SK-N-SH treated with all-trans-retinoic acid at 6 μM for 48 hours (cell line): ENCODE measurements around the gene FAXDC2.
A peak's percentile ranks its signal among the peaks of the same experiment; 100 is the strongest.

Experiments
- ATAC-seq: fragments of 200-7000 bp; cut with Tn5 transposase; 3 replicates; pipeline ENCODE4 v1.9.1; 2020; ENCODE audit warnings: mild to moderate bottlenecking, moderate library complexity
- ARNTL ChIP-seq: fragments of 450-650 bp; formaldehyde crosslinking; IDR thresholded peaks from 2 replicates; pipeline ENCODE4 v1.5.0; 2020; ENCODE audit warnings: low read depth, mild to moderate bottlenecking, moderate library complexity, borderline replicate concordance
- BACH2 ChIP-seq: fragments of 250-450 bp; sonication (Bioruptor Pico); IDR thresholded peaks from 2 replicates; pipeline ENCODE4 v1.9.0; 2021; ENCODE audit warnings: mild to moderate bottlenecking, borderline replicate concordance
- CSDC2 ChIP-seq: fragments of 250-450 bp; sonication (Bioruptor Pico); IDR thresholded peaks from 2 replicates; pipeline ENCODE4 v1.5.0; 2020; ENCODE audit warnings: mild to moderate bottlenecking, moderate library complexity
- ESRRG ChIP-seq: fragments of 250-450 bp; sonication (Bioruptor Pico); IDR thresholded peaks from 2 replicates; pipeline ENCODE4 v1.6.1; 2021; ENCODE audit warnings: mild to moderate bottlenecking
- GLIS3 ChIP-seq: fragments of 250-450 bp; sonication (Bioruptor Pico); IDR thresholded peaks from 2 replicates; pipeline ENCODE4 v1.5.0; 2020; ENCODE audit warnings: mild to moderate bottlenecking, moderate library complexity
- ISL1 ChIP-seq: fragments of 250-450 bp; sonication (Bioruptor Pico); IDR thresholded peaks from 2 replicates; pipeline ENCODE4 v2.1.2; 2022; ENCODE audit warnings: mild to moderate bottlenecking, moderate library complexity
- OSR1 ChIP-seq: fragments of 250-450 bp; sonication (Bioruptor Pico); IDR thresholded peaks from 2 replicates; pipeline ENCODE4 v1.8.0; 2022; ENCODE audit warnings: moderate library complexity, mild to moderate bottlenecking, inconsistent platforms
- PPARA ChIP-seq: fragments of 250-450 bp; sonication (Bioruptor Pico); IDR thresholded peaks from 2 replicates; pipeline ENCODE4 v1.5.0; 2020; ENCODE audit warnings: mild to moderate bottlenecking, borderline replicate concordance
- RARB ChIP-seq: fragments of 250-450 bp; sonication (Bioruptor Pico); IDR thresholded peaks from 2 replicates; pipeline ENCODE4 v1.8.0; 2021; ENCODE audit warnings: mild to moderate bottlenecking, moderate library complexity
- SNAI2 ChIP-seq: fragments of 250-450 bp; sonication (Bioruptor Pico); IDR thresholded peaks from 2 replicates; pipeline ENCODE4 v1.5.0; 2020; ENCODE audit warnings: mild to moderate bottlenecking, moderate library complexity
- TCF4 ChIP-seq: fragments of 250-450 bp; sonication (Bioruptor Pico); IDR thresholded peaks from 2 replicates; pipeline ENCODE4 v1.8.0; 2021; ENCODE audit warnings: mild to moderate bottlenecking, moderate library complexity, borderline replicate concordance
- TOX ChIP-seq: fragments of 250-450 bp; sonication (Bioruptor Pico); IDR thresholded peaks from 2 replicates; pipeline ENCODE4 v1.8.0; 2021; ENCODE audit warnings: mild to moderate bottlenecking, moderate library complexity, borderline replicate concordance
- ZC3H10 ChIP-seq: fragments of 250-450 bp; sonication (Bioruptor Pico); IDR thresholded peaks from 2 replicates; pipeline ENCODE4 v1.5.1; 2021; ENCODE audit warnings: mild to moderate bottlenecking, moderate library complexity
- ZFP3 ChIP-seq: fragments of 250-450 bp; sonication (Bioruptor Pico); IDR thresholded peaks from 2 replicates; pipeline ENCODE4 v1.5.0; 2020; ENCODE audit warnings: mild to moderate bottlenecking, moderate library complexity
- ZFP30 ChIP-seq: fragments of 450-650 bp; formaldehyde crosslinking; IDR thresholded peaks from 2 replicates; pipeline ENCODE4 v1.5.0; 2022; ENCODE audit warnings: mild to moderate bottlenecking, moderate library complexity
- ZNF565 ChIP-seq: fragments of 450-650 bp; formaldehyde crosslinking; conservative IDR thresholded peaks from 2 replicates; pipeline ENCODE4 v1.5.0; 2020; ENCODE audit warnings: low read depth, mild to moderate bottlenecking, moderate library complexity
- ZNF70 ChIP-seq: fragments of 450-650 bp; formaldehyde crosslinking; IDR thresholded peaks from 2 replicates; pipeline ENCODE4 v1.5.0; 2020; ENCODE audit warnings: mild to moderate bottlenecking, moderate library complexity
- ZNF8 ChIP-seq: fragments of 450-650 bp; formaldehyde crosslinking; IDR thresholded peaks from 2 replicates; pipeline ENCODE4 v1.5.0; 2020; ENCODE audit warnings: mild to moderate bottlenecking, moderate library complexity
- TF ChIP-seq, protein P1 (sequence below): fragments of 250-450 bp; sonication (Bioruptor Pico); IDR thresholded peaks from 2 replicates; pipeline ENCODE4 v1.5.1; 2020; ENCODE audit warnings: low read depth, mild to moderate bottlenecking, moderate library complexity
- TF ChIP-seq, protein P2 (sequence below): fragments of 250-450 bp; sonication (Bioruptor Pico); IDR thresholded peaks from 2 replicates; pipeline ENCODE4 v1.8.0; 2020; ENCODE audit warnings: mild to moderate bottlenecking, moderate library complexity, borderline replicate concordance
- TF ChIP-seq, protein P3 (sequence below): fragments of 250-450 bp; sonication (Bioruptor Pico); IDR thresholded peaks from 2 replicates; pipeline ENCODE4 v1.5.0; 2020; ENCODE audit warnings: mild to moderate bottlenecking, moderate library complexity
- TF ChIP-seq, protein P4 (sequence below): fragments of 250-450 bp; sonication (Bioruptor Pico); IDR thresholded peaks from 2 replicates; pipeline ENCODE4 v1.8.0; 2021; ENCODE audit warnings: low read depth, mild to moderate bottlenecking, moderate library complexity, borderline replicate concordance

FAXDC2 gene

DNA sequence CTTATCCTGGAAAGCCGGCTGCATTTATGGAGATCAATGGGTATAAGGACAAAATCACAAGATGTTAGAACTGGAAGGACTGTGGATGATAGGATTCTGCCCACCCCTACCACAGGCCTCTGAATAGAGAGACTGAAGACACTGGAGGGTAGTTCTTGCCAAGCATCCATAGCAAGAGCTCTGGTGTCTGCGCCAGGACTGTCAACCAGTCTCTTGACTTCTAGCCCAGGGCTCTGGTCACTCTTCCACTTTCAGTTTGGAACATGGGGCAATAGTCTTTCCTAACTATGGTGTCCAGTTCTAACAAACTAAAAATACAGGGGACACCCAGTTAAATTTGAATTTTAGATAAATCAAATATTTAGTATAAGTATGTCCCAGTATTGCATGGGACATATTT, 71.9 kb downstream of the FAXDC2 start (continued):
- TF ChIP-seq TCF4 (CRISPR knock-in tag) = no peak

DNA sequence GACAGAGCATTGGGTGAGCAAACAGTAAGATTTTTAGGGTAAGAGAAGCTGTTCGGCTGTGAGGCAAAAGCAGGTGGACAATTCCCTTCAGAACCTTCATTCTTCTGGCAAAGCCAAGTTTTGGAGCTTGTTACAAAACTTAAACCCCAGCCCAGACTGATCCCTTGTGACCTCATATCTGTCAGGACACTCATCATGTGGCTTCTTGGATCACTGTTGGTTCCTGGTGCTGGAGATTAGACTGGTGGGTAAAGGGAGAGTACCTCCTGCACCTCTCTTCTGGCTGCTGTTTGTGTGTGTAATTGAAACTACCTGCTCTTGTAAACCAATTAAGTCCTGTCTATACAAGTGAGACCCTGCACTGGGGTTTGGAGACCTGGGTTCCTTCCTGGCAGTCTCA, 74.2 kb downstream of the FAXDC2 start:
- no peak for ATAC-seq

DNA sequence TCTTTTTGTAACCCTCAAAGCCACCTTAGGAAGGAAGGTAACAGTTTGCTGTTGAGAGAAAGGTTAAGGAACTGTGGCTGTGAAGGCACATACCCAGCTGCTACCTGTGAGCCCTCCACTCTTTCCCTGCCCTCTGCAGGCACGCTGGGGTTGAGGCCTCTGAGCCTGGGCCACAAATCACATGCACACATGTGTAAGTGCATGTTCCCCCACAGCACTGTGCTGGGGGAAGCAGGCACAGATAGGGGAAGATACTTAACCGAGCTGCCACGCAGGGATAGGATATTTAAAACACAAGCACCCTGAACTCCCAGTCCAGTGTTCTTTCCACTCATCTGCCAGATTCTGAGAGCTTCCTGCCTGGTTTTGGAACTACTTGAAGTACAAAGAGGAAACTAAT, 77.1 kb downstream of the FAXDC2 start:
- ATAC-seq = no peak
- TF ChIP-seq ISL1 (CRISPR knock-in tag) (no peak), ARNTL (no peak), BACH2 (CRISPR knock-in tag) (no peak)

More for the DNA sequence above, 74.2 kb downstream of the FAXDC2 start:
- TF ChIP-seq PPARA (CRISPR knock-in tag) (no peak), ZFP3 (CRISPR knock-in tag) (no peak), CSDC2 (no peak), TCF4 (CRISPR knock-in tag) (no peak), SNAI2 (CRISPR knock-in tag) (no peak), RARB (CRISPR knock-in tag) (no peak), ZNF565 (CRISPR knock-in tag) (no peak), ISL1 (CRISPR knock-in tag) (no peak), ESRRG (no peak), ZFP30 (no peak), OSR1 (CRISPR knock-in tag) (no peak), ZNF8 (CRISPR knock-in tag) (no peak), ZC3H10 (CRISPR knock-in tag) (no peak), ZNF70 (CRISPR knock-in tag) (no peak), BACH2 (CRISPR knock-in tag) (no peak), TOX (CRISPR knock-in tag) (no peak)
- TF ChIP-seq, protein P1, sequence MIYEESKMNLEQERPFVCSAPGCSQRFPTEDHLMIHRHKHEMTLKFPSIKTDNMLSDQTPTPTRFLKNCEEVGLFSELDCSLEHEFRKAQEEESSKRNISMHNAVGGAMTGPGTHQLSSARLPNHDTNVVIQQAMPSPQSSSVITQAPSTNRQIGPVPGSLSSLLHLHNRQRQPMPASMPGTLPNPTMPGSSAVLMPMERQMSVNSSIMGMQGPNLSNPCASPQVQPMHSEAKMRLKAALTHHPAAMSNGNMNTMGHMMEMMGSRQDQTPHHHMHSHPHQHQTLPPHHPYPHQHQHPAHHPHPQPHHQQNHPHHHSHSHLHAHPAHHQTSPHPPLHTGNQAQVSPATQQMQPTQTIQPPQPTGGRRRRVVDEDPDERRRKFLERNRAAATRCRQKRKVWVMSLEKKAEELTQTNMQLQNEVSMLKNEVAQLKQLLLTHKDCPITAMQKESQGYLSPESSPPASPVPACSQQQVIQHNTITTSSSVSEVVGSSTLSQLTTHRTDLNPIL = no peak
- TF ChIP-seq, protein P2, sequence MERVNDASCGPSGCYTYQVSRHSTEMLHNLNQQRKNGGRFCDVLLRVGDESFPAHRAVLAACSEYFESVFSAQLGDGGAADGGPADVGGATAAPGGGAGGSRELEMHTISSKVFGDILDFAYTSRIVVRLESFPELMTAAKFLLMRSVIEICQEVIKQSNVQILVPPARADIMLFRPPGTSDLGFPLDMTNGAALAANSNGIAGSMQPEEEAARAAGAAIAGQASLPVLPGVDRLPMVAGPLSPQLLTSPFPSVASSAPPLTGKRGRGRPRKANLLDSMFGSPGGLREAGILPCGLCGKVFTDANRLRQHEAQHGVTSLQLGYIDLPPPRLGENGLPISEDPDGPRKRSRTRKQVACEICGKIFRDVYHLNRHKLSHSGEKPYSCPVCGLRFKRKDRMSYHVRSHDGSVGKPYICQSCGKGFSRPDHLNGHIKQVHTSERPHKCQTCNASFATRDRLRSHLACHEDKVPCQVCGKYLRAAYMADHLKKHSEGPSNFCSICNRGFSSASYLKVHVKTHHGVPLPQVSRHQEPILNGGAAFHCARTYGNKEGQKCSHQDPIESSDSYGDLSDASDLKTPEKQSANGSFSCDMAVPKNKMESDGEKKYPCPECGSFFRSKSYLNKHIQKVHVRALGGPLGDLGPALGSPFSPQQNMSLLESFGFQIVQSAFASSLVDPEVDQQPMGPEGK = no peak
- TF ChIP-seq, protein P3, sequence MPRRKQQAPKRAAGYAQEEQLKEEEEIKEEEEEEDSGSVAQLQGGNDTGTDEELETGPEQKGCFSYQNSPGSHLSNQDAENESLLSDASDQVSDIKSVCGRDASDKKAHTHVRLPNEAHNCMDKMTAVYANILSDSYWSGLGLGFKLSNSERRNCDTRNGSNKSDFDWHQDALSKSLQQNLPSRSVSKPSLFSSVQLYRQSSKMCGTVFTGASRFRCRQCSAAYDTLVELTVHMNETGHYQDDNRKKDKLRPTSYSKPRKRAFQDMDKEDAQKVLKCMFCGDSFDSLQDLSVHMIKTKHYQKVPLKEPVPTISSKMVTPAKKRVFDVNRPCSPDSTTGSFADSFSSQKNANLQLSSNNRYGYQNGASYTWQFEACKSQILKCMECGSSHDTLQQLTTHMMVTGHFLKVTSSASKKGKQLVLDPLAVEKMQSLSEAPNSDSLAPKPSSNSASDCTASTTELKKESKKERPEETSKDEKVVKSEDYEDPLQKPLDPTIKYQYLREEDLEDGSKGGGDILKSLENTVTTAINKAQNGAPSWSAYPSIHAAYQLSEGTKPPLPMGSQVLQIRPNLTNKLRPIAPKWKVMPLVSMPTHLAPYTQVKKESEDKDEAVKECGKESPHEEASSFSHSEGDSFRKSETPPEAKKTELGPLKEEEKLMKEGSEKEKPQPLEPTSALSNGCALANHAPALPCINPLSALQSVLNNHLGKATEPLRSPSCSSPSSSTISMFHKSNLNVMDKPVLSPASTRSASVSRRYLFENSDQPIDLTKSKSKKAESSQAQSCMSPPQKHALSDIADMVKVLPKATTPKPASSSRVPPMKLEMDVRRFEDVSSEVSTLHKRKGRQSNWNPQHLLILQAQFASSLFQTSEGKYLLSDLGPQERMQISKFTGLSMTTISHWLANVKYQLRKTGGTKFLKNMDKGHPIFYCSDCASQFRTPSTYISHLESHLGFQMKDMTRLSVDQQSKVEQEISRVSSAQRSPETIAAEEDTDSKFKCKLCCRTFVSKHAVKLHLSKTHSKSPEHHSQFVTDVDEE (CRISPR knock-in tag) = no peak
- TF ChIP-seq, protein P4, sequence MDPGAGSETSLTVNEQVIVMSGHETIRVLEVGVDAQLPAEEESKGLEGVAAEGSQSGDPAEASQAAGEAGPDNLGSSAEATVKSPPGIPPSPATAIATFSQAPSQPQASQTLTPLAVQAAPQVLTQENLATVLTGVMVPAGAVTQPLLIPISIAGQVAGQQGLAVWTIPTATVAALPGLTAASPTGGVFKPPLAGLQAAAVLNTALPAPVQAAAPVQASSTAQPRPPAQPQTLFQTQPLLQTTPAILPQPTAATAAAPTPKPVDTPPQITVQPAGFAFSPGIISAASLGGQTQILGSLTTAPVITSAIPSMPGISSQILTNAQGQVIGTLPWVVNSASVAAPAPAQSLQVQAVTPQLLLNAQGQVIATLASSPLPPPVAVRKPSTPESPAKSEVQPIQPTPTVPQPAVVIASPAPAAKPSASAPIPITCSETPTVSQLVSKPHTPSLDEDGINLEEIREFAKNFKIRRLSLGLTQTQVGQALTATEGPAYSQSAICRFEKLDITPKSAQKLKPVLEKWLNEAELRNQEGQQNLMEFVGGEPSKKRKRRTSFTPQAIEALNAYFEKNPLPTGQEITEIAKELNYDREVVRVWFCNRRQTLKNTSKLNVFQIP = no peak

DNA sequence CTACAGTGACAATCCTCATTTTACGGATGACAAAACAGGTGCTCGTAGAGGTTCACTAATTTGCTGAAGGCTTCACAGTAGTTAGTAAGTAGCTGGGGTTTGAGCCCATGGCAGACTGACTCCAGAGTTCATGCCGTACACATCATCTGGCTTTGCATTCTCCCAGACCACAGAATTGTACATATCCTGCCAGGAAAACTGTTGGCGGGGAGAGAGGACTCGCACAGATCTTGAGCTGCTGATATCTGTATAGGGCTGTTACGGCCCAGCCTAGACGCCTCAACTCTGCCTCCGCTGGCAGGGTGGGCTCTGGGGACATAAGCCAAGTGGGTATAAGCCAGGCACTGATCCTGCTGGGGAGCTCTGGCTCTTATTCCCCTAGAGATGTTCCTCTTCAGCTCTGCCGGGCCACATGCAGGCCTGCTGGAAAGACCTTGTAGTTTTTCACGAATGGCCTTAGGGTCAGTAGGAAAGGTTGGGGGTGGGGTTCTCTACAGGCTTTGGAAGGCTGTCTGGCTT, 79.0 kb downstream of the FAXDC2 start:
- TF ChIP-seq ARNTL (no peak), TCF4 (CRISPR knock-in tag) (peak; percentile 24; the same call in 1 of the 2 replicates)
- ATAC-seq = peak; percentile 95

DNA sequence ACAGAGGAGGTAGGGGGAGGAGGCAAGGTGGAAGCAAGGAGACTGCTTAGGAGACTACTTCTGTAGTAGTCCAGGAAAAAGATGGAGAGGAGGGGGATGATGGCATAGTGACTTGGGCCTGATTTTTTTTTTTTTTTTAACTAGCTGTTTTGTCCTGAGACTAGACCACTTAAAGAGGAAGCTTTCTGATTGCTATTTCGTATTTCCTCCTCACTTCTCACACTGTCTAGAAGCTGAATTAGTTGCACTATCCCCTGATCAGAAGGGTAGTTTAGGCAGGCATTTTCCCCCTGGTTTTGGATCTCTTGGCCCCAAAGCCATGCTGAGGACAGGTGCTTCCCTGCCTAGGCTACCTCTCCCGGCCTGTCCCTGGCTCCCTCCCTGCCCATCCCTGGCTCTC, 80.3 kb downstream of the FAXDC2 start:
- no peak for ATAC-seq
- TF ChIP-seq TCF4 (CRISPR knock-in tag) (no peak), RARB (CRISPR knock-in tag) (no peak), CSDC2 (no peak), ZNF8 (CRISPR knock-in tag) (no peak), SNAI2 (CRISPR knock-in tag) (no peak), ESRRG (no peak), ZFP3 (CRISPR knock-in tag) (no peak), GLIS3 (no peak), ZNF565 (CRISPR knock-in tag) (no peak), TOX (CRISPR knock-in tag) (no peak), ISL1 (CRISPR knock-in tag) (no peak)
- TF ChIP-seq, protein P3 (CRISPR knock-in tag) = no peak
- TF ChIP-seq, protein P4 = no peak
